Panc1 (cell line): ENCODE results near the gene MPPED2. TPM values are rescaled to one million over a fixed set of nuclear protein-coding genes. Genes with fewer than 3 reads are reported as not detected.

Experiments used
- ATAC-seq: fragments of 200-7000 bp; cut with Tn5 transposase; 2 replicates; pipeline ENCODE4 v1.9.1; 2020; ENCODE audit warnings: mild to moderate bottlenecking, moderate library complexity
- BruUV-seq: library from RNA; stranded (reverse); fragments of 400-500 nt; replicated peaks from 2 replicates; lab custom pipeline; 2021; lab: Mats Ljungman, UMichigan
- CTCF ChIA-PET: fragments of 300-600 bp; sonication (Branson Sonifier 250); formaldehyde crosslinking; loops from one replicate; lab custom pipeline; 2022; ENCODE audit warnings: antibody characterized with exemption; lab: Charles Lee
- POLR2A ChIA-PET: fragments of 300-600 bp; sonication (Branson Sonifier 250); formaldehyde crosslinking; loops from one replicate; lab custom pipeline; 2022; ENCODE audit warnings: antibody characterized with exemption; lab: Charles Lee
- DNase-seq: peaks from one replicate; pipeline ENCODE4 v3.0.0-alpha.2; 2010; ENCODE audit warnings: low read depth, low spot score
- H3K27ac ChIP-seq: 2 replicates; pipeline ENCODE4 v1.5.1; 2011; ENCODE audit warnings: mild to moderate bottlenecking, low read length, inconsistent platforms
- H3K27me3 ChIP-seq: fragments of 200-500 bp; sonication (Bioruptor generic); 2 replicates; pipeline ENCODE4 v1.6.0; 2014; ENCODE audit warnings: low read length, inconsistent platforms; ENCODE audit not compliant: control insufficient read depth, insufficient read depth
- H3K36me3 ChIP-seq: fragments of 200-500 bp; sonication (Bioruptor generic); 2 replicates; pipeline ENCODE4 v1.5.1; 2014; ENCODE audit warnings: inconsistent platforms, mild to moderate bottlenecking, low read length, moderate library complexity; ENCODE audit not compliant: control insufficient read depth, insufficient read depth
- H3K4me1 ChIP-seq: 2 replicates; pipeline ENCODE4 v1.5.1; 2011; ENCODE audit warnings: inconsistent platforms, mild to moderate bottlenecking, low read length, moderate library complexity; ENCODE audit not compliant: control insufficient read depth, insufficient read depth
- H3K4me3 ChIP-seq, 2 experiments: 2 replicates each; pipeline ENCODE4 v1.5.1; 2011 to 2012; ENCODE audit warnings: low read depth in 2 of 2, low read length in 2 of 2, mild to moderate bottlenecking in 2 of 2, inconsistent platforms in 1 of 2, moderate library complexity in 1 of 2
- H3K9me3 ChIP-seq: fragments of 200-500 bp; sonication (Bioruptor generic); 2 replicates; pipeline ENCODE4 v1.5.1; 2014; ENCODE audit warnings: low read depth, mild to moderate bottlenecking, inconsistent platforms, low read length, moderate library complexity; ENCODE audit not compliant: control insufficient read depth, insufficient read depth
- CTCF ChIP-seq: fragments of 450-650 bp; IDR thresholded peaks from 2 replicates; pipeline ENCODE4 v1.5.1; 2017; ENCODE audit warnings: mild to moderate bottlenecking
- POLR2AphosphoS5 ChIP-seq: IDR thresholded peaks from 2 replicates; pipeline ENCODE4 v1.6.1; 2012; ENCODE audit warnings: mild to moderate bottlenecking, low read depth, low read length, moderate library complexity
- REST ChIP-seq, 2 experiments: IDR thresholded peaks; 2 replicates each; pipeline ENCODE4 v1.6.1; 2011 to 2012; ENCODE audit warnings: low read depth in 2 of 2, control low read depth in 1 of 2, low read length in 1 of 2, mild to moderate bottlenecking in 1 of 2, moderate library complexity in 1 of 2; ENCODE audit not compliant: insufficient read depth in 1 of 2
- SIN3A ChIP-seq: IDR thresholded peaks from 2 replicates; pipeline ENCODE4 v1.6.1; 2012; ENCODE audit warnings: low read depth, mild to moderate bottlenecking, low read length, moderate library complexity, borderline replicate concordance; ENCODE audit not compliant: insufficient read depth
- TCF7L2 ChIP-seq: IDR thresholded peaks from 2 replicates; pipeline ENCODE4 v1.6.1; 2011; ENCODE audit warnings: mild to moderate bottlenecking, low read depth, low read length, inconsistent platforms
- in situ Hi-C: cut with HindIII; loops from 2 replicates; pipeline ENCODE4 v1.10.0; 2016; ENCODE audit warnings: low sequenced_read_pairs, low pct_unique_long_range_greater_than_20kb
- intact Hi-C: fragments of 100-400 bp; cut with micrococcal nuclease; formaldehyde crosslinking; loops from one replicate; pipeline ENCODE4 v1.10.0; 2022; ENCODE audit not compliant: unreplicated experiment
- total RNA-seq: library from RNA; stranded (reverse); gene quantifications from one replicate; pipeline ENCODE4 v1.2.1, GENCODE V29; 2021; ENCODE audit not compliant: unreplicated experiment

Gene MPPED2
- total RNA-seq, 1 experiment from 2014 or later, result not detected

GRCh38 chr11:30446520-30446919 lies 139.6 kb downstream of the MPPED2 start:
- TF ChIP-seq REST (IDR thresholded peaks at IDR 0.05; ENCODE audit: insufficient read depth in 1 of 2, low read depth in 2 of 2, low read length in 1 of 2) (no peak), POLR2AphosphoS5 (no peak), CTCF (no peak), SIN3A (no peak), TCF7L2 (no peak)
- no peak for ATAC-seq
- CTCF ChIA-PET, result no interaction called here
- Histone ChIP-seq H3K36me3 (no peaks in the 10 kb centered on the region), H3K27ac (no peak overlapping the region), H3K4me1 (no peaks in the 10 kb centered on the region), H3K9me3 (no peaks in the 10 kb centered on the region), H3K27me3 (no peaks in the 10 kb centered on the region), H3K4me3 (no peak overlapping the region)
- DNase-seq, result no peak
- intact Hi-C loops, result no loop called here
- POLR2A ChIA-PET, result no interaction called here
- no TSS peak for BruUV-seq
- in situ Hi-C loops, result no loop called here

- ChIA-PET CTCF (no interaction called here), POLR2A (no interaction called here)
- no peak for TF ChIP-seq POLR2AphosphoS5
- no peak for TF ChIP-seq SIN3A
- no peak for TF ChIP-seq TCF7L2
- no peak for TF ChIP-seq REST (IDR thresholded peaks at IDR 0.05; ENCODE audit: insufficient read depth in 1 of 2, low read depth in 2 of 2, low read length in 1 of 2)
- no peak for TF ChIP-seq CTCF
- no peak for DNase-seq
- ATAC-seq, result no peak
- Histone ChIP-seq H3K27me3 (no peaks in the 10 kb centered on the region), H3K36me3 (no peaks in the 10 kb centered on the region), H3K4me3 (no peak overlapping the region), H3K4me1 (no peaks in the 10 kb centered on the region), H3K9me3 (no peaks in the 10 kb centered on the region), H3K27ac (no peak overlapping the region)
- intact Hi-C loops, result no loop called here
- in situ Hi-C loops, result no loop called here
- no TSS peak for BruUV-seq
These were observed 141.1 kb downstream of the MPPED2 start for GRCh38 chr11:30445056-30445455.
